Left renal pelvis (tissue), 4 donors: Measurements from ENCODE around the gene TUBD1. TPM values are rescaled to one million over a fixed set of nuclear protein-coding genes. Genes with fewer than 3 reads are reported as not detected.
"Not testable (repeated sequence)": the region's sequence is repeated elsewhere in the genome, so short reads cannot be mapped to it uniquely, and the experiment has no call there.

Experiments
- DNase-seq, 4 donors: peaks; one replicate each; pipeline ENCODE4 v3.0.0-alpha.2; 2013; ENCODE audit warnings: low read depth in 4 of 4, low spot score in 3 of 4
- polyA plus RNA-seq, 4 donors: library from polyadenylated mRNA; unstranded; fragments of 120-200 nt; gene quantifications; one replicate each; pipeline ENCODE4 v1.2.1, GENCODE V29; 2013; ENCODE audit not compliant: insufficient read length in 4 of 4

Gene TUBD1
- polyA plus RNA-seq, 4 donors: 12.7 to 19.4 (median 18.4) TPM

- DNase-seq: no peak
Measured at GRCh38 chr17:59877965-59878364, 14.8 kb downstream of the TUBD1 start.

- DNase-seq: no peak
Measured at GRCh38 chr17:59876107-59876506, 16.6 kb downstream of the TUBD1 start.

- DNase-seq: no peak
Measured at GRCh38 chr17:59874376-59874775, 18.4 kb downstream of the TUBD1 start.

GRCh38 chr17:59873414-59873813 is 19.3 kb downstream of the TUBD1 start:
- not testable (repeated sequence) for DNase-seq

GRCh38 chr17:59872351-59872750 is 20.4 kb downstream of the TUBD1 start:
- DNase-seq: no peak

GRCh38 chr17:59870482-59870881 is 22.3 kb downstream of the TUBD1 start:
- DNase-seq: no peak

GRCh38 chr17:59869941-59870218 is 22.9 kb downstream of the TUBD1 start:
- no peak for DNase-seq

- no peak for DNase-seq
Measured at GRCh38 chr17:59863616-59864015, 29.1 kb downstream of the TUBD1 start.

GRCh38 chr17:59859444-59860025 is 33.2 kb downstream of the TUBD1 start:
- DNase-seq: no peak

- no peak for DNase-seq
Measured at GRCh38 chr17:59858932-59859331, 33.8 kb downstream of the TUBD1 start.

- no peak for DNase-seq
Measured at GRCh38 chr17:59858167-59858816, 34.5 kb downstream of the TUBD1 start.

GRCh38 chr17:59856859-59857794 is 35.6 kb downstream of the TUBD1 start:
- DNase-seq: no peak

GRCh38 chr17:59853919-59854729 is 38.6 kb downstream of the TUBD1 start:
- not testable (repeated sequence) for DNase-seq

- no peak for DNase-seq
Measured at GRCh38 chr17:59853168-59853918, 39.4 kb downstream of the TUBD1 start.

GRCh38 chr17:59852847-59853167 is 39.9 kb downstream of the TUBD1 start:
- not testable (repeated sequence) for DNase-seq

GRCh38 chr17:59851439-59852375 is 41.0 kb downstream of the TUBD1 start:
- no peak for DNase-seq

GRCh38 chr17:59850311-59850710 is 42.4 kb downstream of the TUBD1 start:
- DNase-seq: not testable (repeated sequence)

- no peak for DNase-seq
Measured at GRCh38 chr17:59848778-59849177, 44.0 kb downstream of the TUBD1 start.

GRCh38 chr17:59848385-59848668 is 44.4 kb downstream of the TUBD1 start:
- DNase-seq: no peak
